ENCODE results near the gene ZBTB46.

Gene ZBTB46

DNA sequence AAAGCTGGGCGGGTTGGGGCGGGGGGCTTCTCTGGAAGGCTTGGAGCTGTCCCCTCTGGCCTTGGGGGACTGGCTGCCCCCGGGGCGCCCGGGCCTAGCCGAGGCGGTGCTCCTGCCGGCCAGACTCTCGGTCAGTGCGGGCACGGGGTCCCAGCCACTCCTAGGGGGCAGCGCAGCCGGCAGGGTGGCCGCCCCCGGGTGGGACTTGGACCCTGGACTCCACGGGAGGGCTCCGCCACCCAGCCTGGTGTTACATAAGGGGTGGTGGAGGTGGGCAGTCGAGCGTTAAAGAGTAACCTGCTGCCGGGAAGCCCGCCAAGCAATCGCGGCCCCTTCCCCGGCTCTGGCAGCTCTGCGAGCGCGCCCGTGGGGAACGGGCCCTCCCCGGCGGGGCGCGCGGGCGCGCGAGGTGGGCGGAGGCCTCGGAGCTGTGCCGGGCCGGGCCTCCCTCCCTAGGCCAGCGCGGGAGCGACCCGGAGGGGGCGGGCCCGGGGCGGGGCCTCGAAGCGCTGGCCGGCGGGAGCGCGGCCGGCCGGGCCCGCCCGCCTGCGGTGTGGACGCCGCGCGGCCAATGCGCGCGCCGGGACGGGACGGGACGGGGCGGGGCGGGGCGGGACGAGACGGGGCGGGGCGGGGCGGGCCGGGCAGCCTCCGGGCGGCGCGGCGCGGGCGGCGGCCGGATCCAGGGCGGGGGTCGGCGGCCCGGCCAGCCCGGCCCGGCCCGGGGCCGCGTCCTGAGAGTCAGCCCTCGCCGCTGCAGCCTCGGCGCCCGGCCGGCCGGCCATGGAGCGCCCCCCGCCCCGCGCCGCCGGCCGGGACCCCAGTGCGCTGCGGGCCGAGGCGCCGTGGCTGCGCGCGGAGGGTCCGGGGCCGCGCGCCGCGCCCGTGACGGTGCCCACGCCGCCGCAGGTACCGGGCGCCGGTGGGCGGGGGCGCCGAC, 91.7 kb downstream of the ZBTB46 start, which contains the start of gene SLC2A4RG:
SLC2A4RG (plus strand) TSS at position 647 of the 940 bp plus-strand sequence; CDS start at position 784, 137 bp downstream.
- H3K4me1 ChIP-seq (ENCODE audit: control insufficient read depth, insufficient read depth, low read length) = peaks cover 6% of the 10 kb centered on the region
- H3K27ac ChIP-seq (ENCODE audit: low read length) = no peak within 1 kb of the TSS
- no peak for DNase-seq (ENCODE audit: low read depth, low spot score)
- no peaks in the 10 kb centered on the region for H3K27me3 ChIP-seq (ENCODE audit: control insufficient read depth, insufficient read depth, low read length)
- H3K4me3 ChIP-seq (ENCODE audit: low read length) = peak within 1 kb of the TSS; percentile 36; the same call in 1 of the 2 replicates
- no peaks in the 10 kb centered on the region for H3K9me3 ChIP-seq (ENCODE audit: control insufficient read depth, insufficient read depth, low read length)
- no CpG with 5 or more reads among the region's 136 CpGs for WGBS (ENCODE audit: insufficient coverage, insufficient read length)
- peaks cover 5% of the 10 kb centered on the region; the same call in 1 of the 2 replicates for H3K36me3 ChIP-seq (ENCODE audit: control insufficient read depth, insufficient read depth, low read length)

DNA sequence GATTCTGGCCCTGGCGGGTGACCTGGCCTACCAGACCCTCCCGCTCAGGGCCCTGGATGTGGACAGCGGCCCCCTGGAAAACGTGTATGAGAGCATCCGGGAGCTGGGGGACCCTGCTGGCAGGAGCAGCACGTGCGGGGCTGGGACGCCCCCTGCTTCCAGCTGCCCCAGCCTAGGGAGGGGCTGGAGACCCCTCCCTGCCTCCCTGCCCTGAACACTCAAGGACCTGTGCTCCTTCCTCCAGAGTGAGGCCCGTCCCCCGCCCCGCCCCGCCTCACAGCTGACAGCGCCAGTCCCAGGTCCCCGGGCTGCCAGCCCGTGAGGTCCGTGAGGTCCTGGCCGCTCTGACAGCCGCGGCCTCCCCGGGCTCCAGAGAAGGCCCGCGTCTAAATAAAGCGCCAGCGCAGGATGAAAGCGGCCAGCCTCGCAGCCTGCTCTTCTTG, 92.4 kb downstream of the ZBTB46 start:
- no peak overlapping the region for H3K27ac ChIP-seq (ENCODE audit: low read length)

DNA sequence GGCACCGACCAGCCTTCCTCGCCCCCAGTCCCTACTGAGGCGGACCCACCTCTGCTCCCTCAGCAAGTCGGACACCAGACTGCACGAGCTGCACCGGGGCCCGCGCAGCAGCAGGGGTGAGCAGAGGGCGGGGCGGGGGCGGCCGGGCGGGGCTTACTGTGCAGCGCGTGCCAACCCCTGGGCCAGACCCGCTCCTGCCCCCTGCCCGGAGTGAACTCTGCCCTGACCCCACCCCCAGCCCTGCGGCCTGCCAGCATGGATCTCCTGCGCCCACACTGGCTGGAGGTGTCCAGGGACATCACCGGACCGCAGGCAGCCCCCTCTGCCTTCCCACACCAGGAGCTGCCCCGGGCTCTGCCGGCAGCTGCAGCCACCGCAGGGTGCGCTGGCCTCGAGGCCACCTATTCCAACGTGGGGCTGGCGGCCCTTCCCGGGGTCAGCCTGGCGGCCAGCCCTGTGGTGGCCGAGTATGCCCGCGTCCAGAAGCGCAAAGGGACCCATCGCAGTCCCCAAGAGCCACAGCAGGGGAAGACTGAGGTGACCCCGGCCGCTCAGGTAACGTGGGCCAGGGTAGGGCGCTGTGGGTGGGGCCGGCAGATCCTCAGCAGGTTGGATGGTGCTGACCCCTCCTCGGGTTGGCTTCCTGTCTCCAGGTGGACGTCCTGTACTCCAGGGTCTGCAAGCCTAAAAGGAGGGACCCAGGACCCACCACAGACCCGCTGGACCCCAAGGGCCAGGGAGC, 92.9 kb downstream of the ZBTB46 start:
- H3K4me3 ChIP-seq (ENCODE audit: low read length) = peak overlapping the region; percentile 39; the same call in 1 of the 2 replicates
- no CpG with 5 or more reads among the region's 43 CpGs for WGBS (ENCODE audit: insufficient coverage, insufficient read length)

More for the DNA sequence above, 92.4 kb downstream of the ZBTB46 start:
- peaks cover 5% of the 10 kb centered on the region; the same call in 1 of the 2 replicates for H3K36me3 ChIP-seq (ENCODE audit: control insufficient read depth, insufficient read depth, low read length)
- peaks cover 6% of the 10 kb centered on the region for H3K4me1 ChIP-seq (ENCODE audit: control insufficient read depth, insufficient read depth, low read length)
- no peak for DNase-seq (ENCODE audit: low read depth, low spot score)
- H3K27me3 ChIP-seq (ENCODE audit: control insufficient read depth, insufficient read depth, low read length) = no peaks in the 10 kb centered on the region
- no CpG with 5 or more reads among the region's 26 CpGs for WGBS (ENCODE audit: insufficient coverage, insufficient read length)
- no peaks in the 10 kb centered on the region for H3K9me3 ChIP-seq (ENCODE audit: control insufficient read depth, insufficient read depth, low read length)
- H3K4me3 ChIP-seq (ENCODE audit: low read length) = no peak overlapping the region

DNA sequence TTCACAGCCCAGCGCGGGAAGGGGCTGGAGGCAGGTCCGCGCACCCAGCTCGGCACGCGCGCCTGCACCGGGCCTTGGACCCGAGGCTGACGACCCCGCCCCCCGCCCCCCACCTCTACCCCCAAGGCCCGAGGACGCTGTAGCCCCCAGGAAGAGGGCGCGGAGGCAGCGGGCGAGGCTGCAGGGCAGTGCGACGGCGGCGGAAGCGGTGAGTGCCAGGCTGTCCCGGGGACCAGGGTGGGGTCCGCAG, 93.4 kb downstream of the ZBTB46 start:
- H3K27me3 ChIP-seq (ENCODE audit: control insufficient read depth, insufficient read depth, low read length) = no peaks in the 10 kb centered on the region
- H3K36me3 ChIP-seq (ENCODE audit: control insufficient read depth, insufficient read depth, low read length) = peaks cover 13% of the 10 kb centered on the region
- DNase-seq (ENCODE audit: low read depth, low spot score) = no peak
- no peaks in the 10 kb centered on the region for H3K9me3 ChIP-seq (ENCODE audit: control insufficient read depth, insufficient read depth, low read length)
- H3K27ac ChIP-seq (ENCODE audit: low read length) = no peak overlapping the region
- no CpG with 5 or more reads among the region's 26 CpGs for WGBS (ENCODE audit: insufficient coverage, insufficient read length)
- H3K4me1 ChIP-seq (ENCODE audit: control insufficient read depth, insufficient read depth, low read length) = peaks cover 6% of the 10 kb centered on the region
- H3K4me3 ChIP-seq (ENCODE audit: low read length) = peak overlapping the region; percentile 39; the same call in 1 of the 2 replicates

More for the DNA sequence above, 92.9 kb downstream of the ZBTB46 start:
- H3K4me1 ChIP-seq (ENCODE audit: control insufficient read depth, insufficient read depth, low read length) = peaks cover 6% of the 10 kb centered on the region
- DNase-seq (ENCODE audit: low read depth, low spot score) = no peak
- peaks cover 10% of the 10 kb centered on the region; the same call in 1 of the 2 replicates for H3K36me3 ChIP-seq (ENCODE audit: control insufficient read depth, insufficient read depth, low read length)
- H3K27me3 ChIP-seq (ENCODE audit: control insufficient read depth, insufficient read depth, low read length) = no peaks in the 10 kb centered on the region
- no peak overlapping the region for H3K27ac ChIP-seq (ENCODE audit: low read length)
- no peaks in the 10 kb centered on the region for H3K9me3 ChIP-seq (ENCODE audit: control insufficient read depth, insufficient read depth, low read length)

DNA sequence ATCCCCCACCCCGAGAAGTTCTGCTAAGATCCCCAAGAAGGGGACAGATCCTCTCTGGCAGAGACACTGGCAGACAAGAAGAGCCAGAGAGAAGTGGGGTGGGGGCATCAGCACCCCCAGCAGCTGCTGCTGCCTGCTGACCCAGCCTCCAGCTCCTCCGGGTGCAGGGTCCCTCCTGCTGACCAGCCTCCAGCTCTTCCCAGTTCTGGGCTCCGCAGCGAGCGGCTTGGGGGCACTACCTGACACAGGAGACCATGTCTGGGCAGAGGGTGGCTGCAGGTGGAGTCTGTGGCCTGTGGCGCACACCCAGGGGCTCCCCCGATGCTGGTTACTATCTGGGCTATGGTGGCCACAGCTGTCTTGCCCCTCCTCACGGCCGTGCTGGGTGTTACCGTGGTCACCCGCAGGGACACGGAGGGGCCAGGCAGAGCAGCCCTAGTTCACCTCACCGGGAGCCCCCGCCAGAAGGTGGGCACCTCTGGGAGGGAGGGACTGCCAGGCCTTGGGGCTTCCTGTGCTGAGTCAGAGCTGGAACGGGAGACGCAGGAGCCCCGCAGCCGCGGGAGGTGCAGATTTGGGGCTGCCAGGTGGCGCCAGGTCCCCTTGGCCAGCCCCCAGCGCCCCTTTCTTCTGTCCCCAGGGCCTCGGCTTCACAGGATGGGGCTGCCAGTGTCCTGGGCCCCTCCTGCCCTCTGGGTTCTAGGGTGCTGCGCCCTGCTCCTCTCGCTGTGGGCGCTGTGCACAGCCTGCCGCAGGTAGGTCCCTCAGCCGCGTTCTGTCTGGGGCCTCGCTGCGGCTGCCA, 94.0 kb downstream of the ZBTB46 start:
- no peak for DNase-seq (ENCODE audit: low read depth, low spot score)
- H3K27ac ChIP-seq (ENCODE audit: low read length) = no peak overlapping the region
- H3K4me3 ChIP-seq (ENCODE audit: low read length) = no peak overlapping the region; the same call in 1 of the 2 replicates

DNA sequence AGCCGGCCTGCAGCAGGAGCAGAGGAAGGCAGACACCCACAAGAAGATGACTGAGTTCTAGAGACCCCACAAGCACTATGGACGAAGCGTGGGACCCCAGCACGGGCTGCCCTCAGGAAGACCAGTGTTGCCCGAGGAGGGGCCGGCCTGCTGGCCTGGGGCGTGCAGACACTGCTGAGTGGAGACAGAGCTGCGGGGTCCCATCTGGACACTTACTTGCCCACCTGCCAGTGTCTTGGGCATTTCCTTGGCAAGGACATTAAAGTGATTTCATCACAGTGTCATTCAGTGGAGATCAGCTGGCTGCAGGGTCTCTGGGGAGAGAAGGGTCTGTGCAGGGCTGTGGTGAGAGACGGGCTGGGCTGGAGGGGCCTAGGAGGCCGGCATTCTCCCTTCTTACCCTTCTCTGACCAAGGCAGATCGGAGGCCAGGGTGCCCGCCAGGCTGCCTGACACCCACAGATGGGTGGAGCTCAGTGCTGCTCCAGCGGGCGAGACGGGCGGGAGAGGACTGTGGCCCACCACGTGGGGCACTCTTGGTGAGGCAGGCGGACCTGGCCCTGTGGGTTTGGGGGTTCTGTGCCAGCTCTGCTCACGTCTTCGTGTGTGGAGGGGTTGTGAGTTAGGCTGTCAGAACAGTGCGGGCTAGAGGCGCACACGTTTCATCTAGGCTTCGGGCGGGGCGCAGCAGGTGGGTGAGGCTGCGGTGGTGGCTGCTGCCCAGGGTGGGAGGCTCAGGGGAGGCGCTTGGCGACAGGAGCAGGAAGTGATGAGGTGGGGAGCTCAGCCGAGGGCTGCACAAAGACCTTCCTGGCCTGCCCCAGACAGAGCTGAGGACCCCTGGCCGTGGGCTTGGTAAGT, 95.0 kb downstream of the ZBTB46 start, which contains the start of gene LIME1:
LIME1 (plus strand) TSS at position 806 of the 860 bp plus-strand sequence. CDS start 886 bp downstream, outside the sequence.
- Histone ChIP-seq H3K36me3 (ENCODE audit: control insufficient read depth, insufficient read depth, low read length) (peaks cover 11% of the 10 kb centered on the region; the same call in 1 of the 2 replicates), H3K27ac (ENCODE audit: low read length) (no peak within 1 kb of the TSS), H3K27me3 (ENCODE audit: control insufficient read depth, insufficient read depth, low read length) (no peaks in the 10 kb centered on the region), H3K4me3 (ENCODE audit: low read length) (no peak within 1 kb of the TSS; the same call in 1 of the 2 replicates), H3K4me1 (ENCODE audit: control insufficient read depth, insufficient read depth, low read length) (peaks cover 5% of the 10 kb centered on the region), H3K9me3 (ENCODE audit: control insufficient read depth, insufficient read depth, low read length) (no peaks in the 10 kb centered on the region)
- WGBS (ENCODE audit: insufficient coverage, insufficient read length) = no CpG with 5 or more reads among the region's 31 CpGs
- DNase-seq (ENCODE audit: low read depth, low spot score) = no peak

More for the DNA sequence above, 94.0 kb downstream of the ZBTB46 start:
- no peaks in the 10 kb centered on the region for H3K9me3 ChIP-seq (ENCODE audit: control insufficient read depth, insufficient read depth, low read length)
- no peaks in the 10 kb centered on the region for H3K27me3 ChIP-seq (ENCODE audit: control insufficient read depth, insufficient read depth, low read length)
- H3K36me3 ChIP-seq (ENCODE audit: control insufficient read depth, insufficient read depth, low read length) = peaks cover 13% of the 10 kb centered on the region
- no CpG with 5 or more reads among the region's 30 CpGs for WGBS (ENCODE audit: insufficient coverage, insufficient read length)
- H3K4me1 ChIP-seq (ENCODE audit: control insufficient read depth, insufficient read depth, low read length) = peaks cover 5% of the 10 kb centered on the region

DNA sequence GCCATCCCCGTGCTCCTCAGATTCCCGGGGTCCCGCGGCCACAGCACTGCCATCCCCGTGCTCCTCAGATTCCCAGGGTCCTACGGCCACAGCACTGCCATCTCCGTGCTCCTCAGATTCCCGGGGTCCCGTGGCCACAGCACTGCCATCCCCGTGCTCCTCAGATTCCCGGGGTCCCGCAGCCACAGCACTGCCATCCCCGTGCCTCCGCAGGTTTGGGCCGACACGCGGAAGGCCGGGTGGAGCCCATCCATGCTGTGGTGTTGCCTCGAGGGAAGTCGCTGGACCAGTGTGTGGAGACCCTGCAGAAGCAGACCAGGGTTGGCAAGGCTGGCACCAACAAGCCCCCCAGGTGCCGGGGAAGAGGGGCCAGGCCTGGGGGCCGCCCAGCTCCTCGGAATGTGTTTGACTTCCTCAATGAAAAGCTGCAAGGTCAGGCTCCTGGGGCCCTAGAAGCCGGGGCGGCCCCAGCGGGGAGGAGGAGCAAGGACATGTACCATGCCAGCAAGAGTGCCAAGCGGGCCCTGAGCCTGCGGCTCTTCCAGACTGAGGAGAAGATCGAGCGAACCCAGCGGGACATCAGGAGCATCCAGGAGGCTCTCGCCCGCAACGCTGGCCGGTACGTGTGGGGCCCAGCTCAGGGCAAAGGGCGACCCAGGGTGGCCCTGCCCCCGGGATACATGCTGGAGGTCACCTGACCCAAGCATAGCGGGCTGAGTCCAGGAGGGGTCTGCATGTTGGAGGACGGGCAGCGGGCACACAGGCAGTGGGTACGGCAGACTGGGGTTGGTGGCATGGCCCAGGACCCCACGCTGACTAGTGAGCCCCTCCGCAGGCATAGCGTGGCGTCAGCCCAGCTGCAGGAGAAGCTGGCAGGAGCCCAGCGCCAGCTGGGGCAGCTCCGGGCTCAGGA, 95.9 kb downstream of the ZBTB46 start:
- no peaks in the 10 kb centered on the region for H3K9me3 ChIP-seq (ENCODE audit: control insufficient read depth, insufficient read depth, low read length)
- peaks cover 5% of the 10 kb centered on the region for H3K4me1 ChIP-seq (ENCODE audit: control insufficient read depth, insufficient read depth, low read length)
- H3K36me3 ChIP-seq (ENCODE audit: control insufficient read depth, insufficient read depth, low read length) = peaks cover 11% of the 10 kb centered on the region; the same call in 1 of the 2 replicates
- WGBS (ENCODE audit: insufficient coverage, insufficient read length) = no CpG with 5 or more reads among the region's 48 CpGs
- H3K27me3 ChIP-seq (ENCODE audit: control insufficient read depth, insufficient read depth, low read length) = no peaks in the 10 kb centered on the region
- H3K4me3 ChIP-seq (ENCODE audit: low read length) = no peak overlapping the region
- H3K27ac ChIP-seq (ENCODE audit: low read length) = no peak overlapping the region
- no peak for DNase-seq (ENCODE audit: low read depth, low spot score)

DNA sequence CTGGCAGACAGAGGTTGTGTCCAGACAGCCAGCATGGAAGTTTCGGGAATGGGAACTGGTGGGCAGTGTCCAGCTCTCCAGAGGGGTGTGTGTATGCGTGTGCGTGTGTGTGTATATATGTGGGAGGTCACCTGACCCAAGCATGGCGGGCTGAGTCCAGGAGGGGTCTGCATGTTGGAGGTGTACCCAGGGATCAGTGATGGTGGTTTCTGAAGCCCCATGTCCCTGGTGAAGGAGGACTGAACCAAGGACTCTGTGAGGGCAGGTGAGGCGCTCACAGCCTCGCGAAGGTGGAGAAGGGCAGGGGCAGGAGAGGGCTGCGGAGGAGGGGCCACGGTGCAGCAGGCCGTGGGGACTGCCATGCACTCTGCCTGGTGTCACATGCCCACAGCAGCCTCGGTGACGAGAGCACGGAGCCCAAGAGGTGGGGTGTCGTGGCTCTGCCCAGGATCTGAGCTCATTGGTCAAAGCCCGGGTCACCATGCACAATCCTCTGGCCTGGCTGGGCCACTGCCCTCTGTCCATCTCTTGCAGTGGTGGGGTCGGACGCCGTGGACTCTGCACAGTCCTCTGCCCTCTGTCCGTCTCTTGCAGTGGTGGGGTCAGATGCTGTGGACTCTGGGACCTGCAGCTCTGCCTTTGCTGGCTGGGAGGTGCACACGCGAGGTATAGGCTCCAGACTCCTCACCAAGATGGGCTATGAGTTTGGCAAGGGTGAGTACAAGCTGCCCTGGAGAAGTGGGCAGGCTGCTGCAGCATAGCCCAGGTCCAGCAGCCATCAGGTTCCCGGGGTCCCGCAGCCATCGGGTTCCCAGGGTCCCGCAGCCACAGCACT, 96.7 kb downstream of the ZBTB46 start:
- Histone ChIP-seq H3K4me3 (ENCODE audit: low read length) (no peak overlapping the region), H3K36me3 (ENCODE audit: control insufficient read depth, insufficient read depth, low read length) (peaks cover 11% of the 10 kb centered on the region; the same call in 1 of the 2 replicates), H3K9me3 (ENCODE audit: control insufficient read depth, insufficient read depth, low read length) (no peaks in the 10 kb centered on the region), H3K27ac (ENCODE audit: low read length) (no peak overlapping the region), H3K27me3 (ENCODE audit: control insufficient read depth, insufficient read depth, low read length) (no peaks in the 10 kb centered on the region), H3K4me1 (ENCODE audit: control insufficient read depth, insufficient read depth, low read length) (peaks cover 5% of the 10 kb centered on the region)
- WGBS (ENCODE audit: insufficient coverage, insufficient read length) = no CpG with 5 or more reads among the region's 25 CpGs
- no peak for DNase-seq (ENCODE audit: low read depth, low spot score)
